Measurements from ENCODE around the gene TRIM42.

GRCh38 chr3:140731440-140732119 is 53.7 kb downstream of the TRIM42 start:
- TF ChIP-seq CTCF (conservative IDR thresholded peaks at IDR 0.05; ENCODE audit: low read depth, low read length) (no peak), EZH2 (IDR thresholded peaks at IDR 0.05; ENCODE audit: borderline replicate concordance, low read depth, low read length, poor library complexity, severe bottlenecking) (no peak)

Data from A673 (cell line).